ENCODE results near the gene CCDC74A.
"Not testable (repeated sequence)": the region's sequence is repeated elsewhere in the genome, so short reads cannot be mapped to it uniquely, and the experiment has no call there.

CCDC74A gene

DNA sequence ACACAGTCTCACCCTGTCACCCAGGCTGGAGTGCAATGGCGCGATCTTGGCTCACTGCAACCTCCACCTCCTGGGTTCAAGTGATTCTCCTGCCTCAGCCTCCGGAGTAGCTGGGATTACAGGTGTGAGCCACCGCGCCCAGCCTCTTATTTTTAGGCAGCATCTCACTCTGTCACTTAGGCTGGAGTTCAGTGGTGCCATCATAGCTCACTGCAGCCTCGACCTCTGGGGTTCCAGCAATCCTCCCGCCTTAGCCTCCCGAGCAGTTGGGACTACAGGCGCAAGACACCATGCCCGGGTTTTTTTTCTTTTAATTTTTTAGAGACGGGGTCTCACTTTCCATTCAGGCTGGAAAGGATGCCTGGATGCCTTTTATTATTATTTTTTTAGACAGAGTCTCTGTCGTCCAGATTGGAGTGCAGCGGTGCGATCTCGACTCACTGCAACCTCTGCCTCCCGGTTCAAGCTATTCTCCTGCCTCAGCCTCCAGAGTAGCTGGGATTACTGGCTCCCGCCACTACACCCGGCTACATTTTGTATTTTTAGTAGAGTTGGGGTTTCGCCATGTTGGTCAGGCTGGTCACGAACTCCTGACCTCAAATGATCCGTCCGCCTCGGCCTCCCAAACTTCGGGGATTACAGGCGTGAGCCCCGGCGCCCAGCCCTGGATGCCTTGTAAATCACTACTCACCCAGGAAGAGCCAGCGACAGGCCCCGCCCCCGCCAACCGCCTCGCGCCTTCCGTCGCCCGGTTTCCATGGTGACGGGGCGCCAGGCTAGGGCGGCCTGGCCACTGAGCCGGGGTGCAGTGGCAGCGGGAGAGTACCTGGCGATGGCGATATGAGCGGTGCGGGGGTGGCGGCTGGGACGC lies at the start of gene CCDC74A:
Gene CCDC74A, plus strand, starts transcription at position 758 of the 871 bp plus-strand sequence. Its CDS starts 83 bp downstream, at position 841.
- DNase-seq (ENCODE audit: low read depth, low spot score): peak; percentile 77

DNA sequence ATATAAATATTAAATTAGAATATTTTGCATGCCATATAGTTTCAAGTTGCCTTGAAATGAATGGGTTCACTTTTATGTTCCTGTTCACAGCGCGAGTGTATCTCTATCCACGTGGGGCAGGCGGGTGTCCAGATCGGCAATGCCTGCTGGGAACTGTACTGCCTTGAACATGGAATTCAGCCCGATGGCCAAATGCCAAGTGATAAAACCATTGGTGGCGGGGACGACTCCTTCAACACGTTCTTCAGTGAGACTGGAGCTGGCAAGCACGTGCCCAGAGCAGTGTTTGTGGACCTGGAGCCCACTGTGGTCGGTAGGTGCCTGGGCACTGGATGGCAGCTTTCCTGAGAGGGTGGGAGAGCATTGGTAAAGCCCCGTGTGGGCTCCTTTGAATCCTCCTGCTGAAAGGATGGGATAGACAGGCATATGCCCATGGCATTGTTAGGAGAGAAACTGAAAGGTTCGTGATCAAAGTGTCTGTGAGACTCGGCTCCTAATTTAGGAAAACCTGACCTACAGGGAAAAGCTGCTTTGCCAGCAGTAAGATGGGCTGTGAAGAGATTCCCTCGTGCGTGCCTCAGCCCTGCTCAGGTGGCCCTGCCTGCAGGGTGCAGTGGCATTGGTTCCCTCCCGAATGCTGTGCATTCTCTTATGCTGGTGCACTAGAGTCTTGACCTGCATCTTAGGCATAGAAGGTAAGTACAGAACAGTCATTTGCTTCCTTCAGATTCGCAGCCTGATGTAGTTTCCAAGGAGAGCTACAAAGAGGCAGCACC lies 49.4 kb upstream of the CCDC74A start:
- DNase-seq (ENCODE audit: low read depth, low spot score): not testable (repeated sequence)

DNA sequence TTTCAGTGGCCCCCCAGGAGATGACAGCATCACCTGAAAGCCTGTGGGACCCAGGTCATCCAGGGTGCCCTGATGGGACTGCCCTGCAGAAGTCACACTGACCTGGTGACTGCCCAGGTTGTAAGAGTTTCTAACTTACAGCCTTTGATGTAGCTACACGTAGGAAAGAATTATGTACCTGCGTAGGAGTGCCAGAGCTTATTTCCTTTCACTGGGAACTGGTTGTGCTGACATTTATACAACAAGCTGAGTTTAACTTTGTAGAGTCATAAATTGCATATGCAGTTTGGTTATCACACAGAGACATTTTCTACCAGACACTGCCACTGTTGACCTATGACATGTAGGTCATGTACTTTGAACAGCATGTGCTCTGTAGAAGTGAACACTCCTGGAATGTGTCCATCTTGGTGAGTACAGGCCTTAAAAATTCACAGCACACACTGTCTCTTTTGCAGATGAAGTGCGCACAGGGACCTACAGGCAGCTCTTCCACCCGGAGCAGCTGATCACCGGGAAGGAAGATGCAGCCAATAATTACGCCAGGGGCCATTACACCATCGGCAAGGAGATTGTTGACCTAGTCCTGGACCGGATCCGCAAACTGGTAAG lies 48.7 kb upstream of the CCDC74A start:
- not testable (repeated sequence) for DNase-seq (ENCODE audit: low read depth, low spot score)

DNA sequence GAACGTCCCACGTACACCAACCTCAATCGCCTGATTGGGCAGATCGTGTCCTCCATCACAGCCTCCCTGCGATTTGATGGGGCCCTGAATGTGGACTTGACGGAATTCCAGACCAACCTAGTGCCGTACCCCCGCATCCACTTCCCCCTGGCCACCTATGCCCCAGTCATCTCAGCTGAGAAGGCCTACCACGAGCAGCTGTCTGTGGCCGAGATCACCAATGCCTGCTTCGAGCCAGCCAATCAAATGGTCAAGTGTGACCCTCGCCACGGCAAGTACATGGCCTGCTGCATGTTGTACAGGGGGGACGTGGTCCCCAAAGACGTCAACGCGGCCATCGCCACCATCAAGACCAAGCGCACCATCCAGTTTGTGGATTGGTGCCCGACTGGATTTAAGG lies 47.3 kb upstream of the CCDC74A start:
- not testable (repeated sequence) for DNase-seq (ENCODE audit: low read depth, low spot score)

DNA sequence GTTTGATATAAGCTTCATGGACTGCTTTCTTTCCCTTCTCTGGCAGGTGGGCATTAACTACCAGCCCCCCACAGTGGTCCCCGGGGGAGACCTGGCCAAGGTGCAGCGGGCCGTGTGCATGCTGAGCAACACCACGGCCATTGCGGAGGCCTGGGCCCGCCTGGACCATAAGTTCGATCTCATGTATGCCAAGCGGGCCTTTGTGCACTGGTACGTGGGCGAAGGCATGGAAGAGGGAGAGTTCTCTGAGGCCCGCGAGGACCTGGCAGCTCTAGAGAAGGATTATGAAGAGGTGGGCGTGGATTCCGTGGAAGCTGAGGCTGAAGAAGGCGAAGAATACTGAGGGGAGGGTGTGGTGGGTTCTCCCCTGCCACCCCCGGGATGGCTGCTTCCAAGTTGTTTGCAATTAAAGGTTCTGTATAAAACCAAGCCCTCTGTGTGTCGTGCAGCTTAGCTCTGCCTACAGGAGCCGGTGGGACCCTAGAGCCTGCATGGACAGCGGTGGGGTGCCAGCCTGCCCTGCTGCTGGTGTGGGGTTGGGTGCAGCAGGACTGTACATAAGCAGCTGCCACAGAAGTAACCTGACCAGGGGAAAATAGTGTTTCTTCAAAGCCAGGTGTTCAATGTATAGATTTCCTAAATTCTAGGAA lies 45.1 kb upstream of the CCDC74A start:
- DNase-seq (ENCODE audit: low read depth, low spot score): not testable (repeated sequence)

DNA sequence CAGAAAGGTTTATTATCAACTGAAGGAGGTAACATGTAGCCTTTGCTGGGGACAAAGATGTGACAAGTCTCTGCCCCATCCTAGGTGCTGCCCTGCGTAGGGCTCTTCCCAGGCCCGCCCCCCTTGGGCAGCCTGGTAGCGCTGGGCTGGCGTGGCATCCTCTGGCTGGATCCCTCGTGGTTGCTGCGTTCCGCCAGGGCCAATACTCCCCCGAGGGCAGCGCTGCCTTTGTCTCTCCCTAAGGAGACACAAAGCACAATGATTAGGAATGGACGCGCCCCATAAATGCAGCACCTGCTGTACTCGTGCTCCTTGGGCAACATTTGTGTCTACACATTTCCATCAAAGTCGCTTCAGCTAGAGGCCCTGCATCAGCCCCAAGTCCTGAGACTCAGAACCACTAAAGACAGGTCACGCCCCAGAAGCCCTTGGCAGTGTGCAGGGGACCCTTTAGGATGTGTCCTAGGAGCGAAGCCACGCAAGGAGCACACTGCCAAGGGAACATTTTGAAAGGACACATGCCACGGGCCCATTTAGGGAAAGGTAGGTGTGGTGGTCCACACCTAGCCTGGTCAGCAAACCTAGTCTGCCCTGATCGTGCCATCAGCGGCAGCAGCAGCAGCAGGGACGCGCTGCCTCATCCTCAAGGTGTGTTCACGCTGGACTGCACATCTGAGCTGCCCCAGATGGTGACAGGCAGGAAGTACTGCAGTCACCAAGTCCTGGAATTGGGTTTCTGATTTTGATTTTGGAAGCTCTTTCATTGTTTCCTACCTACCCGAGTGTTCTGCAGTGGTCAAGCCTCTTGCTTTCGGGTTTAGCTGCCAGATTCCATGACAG lies 43.5 kb upstream of the CCDC74A start:
- not testable (repeated sequence) for DNase-seq (ENCODE audit: low read depth, low spot score)

DNA sequence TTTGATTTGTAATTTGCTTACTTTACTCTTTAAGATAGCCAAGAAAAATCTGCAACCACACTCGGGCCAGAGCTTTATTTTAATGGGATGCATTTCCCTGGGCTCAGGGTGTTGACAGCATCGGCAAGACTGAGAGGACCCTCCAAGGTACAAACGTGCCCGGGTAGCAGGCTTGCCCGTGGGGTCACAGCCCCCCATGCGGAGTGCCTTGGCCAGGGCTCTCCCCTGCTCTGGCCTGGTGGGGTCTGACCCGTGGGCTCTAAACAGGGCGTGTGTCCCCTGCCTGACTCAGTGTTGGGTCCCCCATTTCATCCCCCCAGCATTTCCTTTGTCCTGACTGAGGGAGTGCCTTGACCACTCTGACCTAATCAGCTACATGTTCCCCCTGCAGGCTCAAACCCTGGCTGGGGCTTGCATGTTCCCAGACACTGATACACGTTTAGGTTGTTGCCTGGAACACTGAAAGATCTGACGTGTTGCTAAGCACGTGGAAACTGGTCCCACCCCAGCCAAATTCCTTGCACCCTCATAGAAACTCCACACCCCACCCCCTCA lies 42.7 kb upstream of the CCDC74A start:
- not testable (repeated sequence) for DNase-seq (ENCODE audit: low read depth, low spot score)

DNA sequence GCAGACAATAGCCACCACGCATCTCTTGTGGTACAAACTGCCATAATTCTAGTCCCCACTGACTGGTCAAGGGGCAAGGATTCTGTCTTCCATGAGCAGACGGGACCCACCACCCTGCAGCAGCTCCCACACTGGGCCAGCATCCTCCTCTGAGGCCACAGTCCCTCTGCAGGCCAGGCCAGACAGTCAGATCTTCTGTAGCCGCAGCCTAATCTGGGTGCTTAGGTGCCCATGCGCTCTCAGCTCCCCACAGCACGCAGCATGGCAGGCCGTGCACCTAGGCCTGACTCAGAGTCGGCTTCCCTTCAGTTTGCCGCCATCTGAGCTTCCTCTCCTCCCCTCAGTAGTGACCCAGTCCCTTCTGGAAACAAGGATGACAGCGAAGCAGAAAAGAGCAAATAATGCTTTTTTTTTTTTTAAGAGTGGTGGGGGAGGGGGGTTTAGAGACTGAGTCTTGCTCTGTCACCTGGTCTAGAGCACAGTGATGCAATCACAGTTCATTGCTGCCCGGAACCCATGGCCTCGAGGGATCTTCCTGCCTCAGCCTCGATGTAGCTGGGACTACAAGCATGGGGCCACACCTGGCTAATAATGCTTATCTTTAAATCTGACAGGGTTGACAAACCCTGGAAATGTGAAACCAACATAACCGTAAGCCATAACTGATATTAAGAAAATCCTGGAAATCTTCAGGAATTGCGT lies 41.3 kb upstream of the CCDC74A start:
- not testable (repeated sequence) for DNase-seq (ENCODE audit: low read depth, low spot score)

DNA sequence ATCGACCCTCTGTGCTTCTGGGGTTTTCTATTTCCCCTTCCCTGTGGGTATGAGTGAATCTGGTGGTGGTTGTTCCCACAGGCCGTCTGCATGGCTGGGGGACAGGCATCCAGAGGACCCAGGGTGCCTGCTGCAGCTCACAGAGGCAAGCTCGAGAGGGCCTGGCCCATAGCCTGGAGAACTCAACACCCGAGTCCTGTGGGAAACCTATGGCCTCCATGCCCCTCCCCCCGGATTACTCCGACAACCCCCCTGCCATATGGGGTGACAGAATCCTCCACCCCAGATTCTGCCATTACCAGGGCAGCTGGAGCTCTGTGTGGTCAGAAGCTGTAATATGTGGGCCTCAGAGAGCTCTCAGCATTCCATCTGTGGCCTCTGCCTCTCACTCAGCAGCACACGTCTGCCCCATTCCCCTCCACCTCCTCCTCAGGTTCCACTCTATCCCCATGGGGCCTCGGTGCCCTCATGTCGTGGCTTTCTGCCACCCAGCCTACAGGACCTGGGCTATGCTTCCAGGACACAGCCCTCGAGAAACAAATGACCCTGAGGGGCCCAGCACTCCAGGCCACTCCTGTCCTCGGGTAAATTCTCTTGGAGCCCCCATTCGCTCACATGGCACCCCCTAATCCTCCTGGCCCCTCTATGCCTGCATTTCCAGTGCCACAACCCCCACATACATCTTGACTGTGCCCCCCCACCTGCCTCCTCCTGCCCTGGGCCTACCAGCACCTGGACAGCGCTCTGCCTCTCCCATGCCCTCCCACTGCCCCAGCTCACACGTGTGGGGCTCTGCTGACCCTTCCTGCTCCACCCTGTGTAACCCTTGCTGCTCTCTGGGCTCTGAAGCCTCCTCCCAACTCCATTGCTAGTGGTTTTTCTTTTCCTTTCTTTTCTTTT lies 39.1 kb upstream of the CCDC74A start:
- DNase-seq (ENCODE audit: low read depth, low spot score): no peak

DNA sequence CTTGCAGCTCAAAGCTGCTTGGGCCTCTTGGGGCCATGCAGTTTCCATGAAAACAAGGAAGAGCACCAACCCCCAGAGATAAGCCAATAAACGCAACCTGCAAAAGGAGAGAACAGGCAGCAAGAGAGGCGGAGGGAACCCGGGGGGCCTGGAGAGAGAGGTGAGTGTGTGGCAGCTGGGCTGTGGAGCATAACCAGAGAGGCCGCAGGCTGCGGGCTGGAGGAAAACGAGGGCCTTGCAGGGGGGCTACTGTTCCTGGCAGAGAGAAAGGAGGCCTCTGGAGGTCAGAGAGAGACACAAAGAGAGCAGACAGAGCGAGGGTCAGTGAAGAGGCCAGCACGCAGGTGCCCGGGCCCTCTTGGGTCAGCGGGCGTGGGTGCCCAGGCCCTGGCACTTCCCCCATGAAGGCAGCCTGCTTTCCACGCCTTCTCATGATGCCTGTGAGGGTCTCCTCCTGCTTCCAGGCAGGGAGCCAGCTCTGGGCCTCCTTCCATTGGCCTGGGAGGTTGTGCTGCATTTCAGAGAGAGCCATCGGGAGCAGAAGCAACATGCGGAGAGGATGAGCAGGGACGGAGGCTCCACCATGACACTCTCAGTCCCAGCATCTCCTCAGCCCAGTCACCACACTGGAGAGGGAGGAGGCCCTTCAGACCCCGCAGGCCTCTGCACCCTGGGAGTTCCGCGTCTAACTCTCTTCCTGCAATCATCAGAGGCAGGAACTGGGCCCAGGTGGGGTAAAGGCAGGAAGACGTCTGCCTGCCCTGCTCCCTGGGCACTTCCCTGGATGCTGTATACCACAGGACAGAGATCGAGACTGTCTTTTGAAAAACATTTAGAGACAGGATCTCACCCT lies 36.8 kb upstream of the CCDC74A start:
- peak; percentile 41 for DNase-seq (ENCODE audit: low read depth, low spot score)

DNA sequence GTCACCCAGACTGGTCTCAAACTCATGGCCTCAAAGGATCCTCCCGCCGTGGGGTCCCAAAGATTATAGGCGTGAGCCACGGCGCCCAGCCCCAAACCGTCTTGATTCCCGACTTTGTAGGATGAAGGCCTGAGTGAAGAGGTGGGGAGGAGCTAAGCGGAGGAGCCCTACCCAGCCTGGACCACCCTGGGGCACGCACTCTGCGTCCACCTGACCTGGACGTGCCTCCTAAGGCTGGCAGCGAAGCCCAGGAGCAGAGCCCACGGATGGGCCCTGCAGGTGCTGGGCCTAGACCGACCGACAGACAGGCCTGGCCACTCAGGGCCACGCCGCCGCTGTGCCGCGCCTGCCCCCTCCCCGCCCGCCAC lies 36.2 kb upstream of the CCDC74A start:
- DNase-seq (ENCODE audit: low read depth, low spot score): peak; percentile 20

DNA sequence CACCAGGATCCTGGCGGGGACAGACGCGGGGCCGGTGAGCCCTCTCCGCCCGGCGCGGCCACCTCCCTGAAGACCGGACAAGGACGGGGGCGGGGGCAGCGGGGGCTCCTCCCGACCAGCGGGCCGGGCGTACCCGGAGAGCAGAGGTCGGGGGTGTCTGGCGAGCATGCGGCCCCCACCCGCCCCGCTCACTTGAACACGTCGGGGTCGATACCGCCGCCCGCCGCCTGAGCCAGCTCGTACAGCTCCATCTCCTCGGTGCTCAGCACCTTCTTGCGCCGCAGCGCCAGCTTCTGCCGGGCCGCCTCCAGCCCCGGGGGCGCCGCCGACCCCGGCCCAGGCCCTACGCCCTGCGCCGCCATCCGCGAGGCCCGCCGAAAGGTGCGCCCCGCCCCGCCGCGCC lies 35.7 kb upstream of the CCDC74A start, which contains the start of gene MZT2A:
Gene MZT2A, minus strand, starts transcription at position 383 of the 403 bp plus-strand sequence. Its CDS starts 21 bp downstream, at position 362.
- DNase-seq (ENCODE audit: low read depth, low spot score): not testable (repeated sequence)

DNA sequence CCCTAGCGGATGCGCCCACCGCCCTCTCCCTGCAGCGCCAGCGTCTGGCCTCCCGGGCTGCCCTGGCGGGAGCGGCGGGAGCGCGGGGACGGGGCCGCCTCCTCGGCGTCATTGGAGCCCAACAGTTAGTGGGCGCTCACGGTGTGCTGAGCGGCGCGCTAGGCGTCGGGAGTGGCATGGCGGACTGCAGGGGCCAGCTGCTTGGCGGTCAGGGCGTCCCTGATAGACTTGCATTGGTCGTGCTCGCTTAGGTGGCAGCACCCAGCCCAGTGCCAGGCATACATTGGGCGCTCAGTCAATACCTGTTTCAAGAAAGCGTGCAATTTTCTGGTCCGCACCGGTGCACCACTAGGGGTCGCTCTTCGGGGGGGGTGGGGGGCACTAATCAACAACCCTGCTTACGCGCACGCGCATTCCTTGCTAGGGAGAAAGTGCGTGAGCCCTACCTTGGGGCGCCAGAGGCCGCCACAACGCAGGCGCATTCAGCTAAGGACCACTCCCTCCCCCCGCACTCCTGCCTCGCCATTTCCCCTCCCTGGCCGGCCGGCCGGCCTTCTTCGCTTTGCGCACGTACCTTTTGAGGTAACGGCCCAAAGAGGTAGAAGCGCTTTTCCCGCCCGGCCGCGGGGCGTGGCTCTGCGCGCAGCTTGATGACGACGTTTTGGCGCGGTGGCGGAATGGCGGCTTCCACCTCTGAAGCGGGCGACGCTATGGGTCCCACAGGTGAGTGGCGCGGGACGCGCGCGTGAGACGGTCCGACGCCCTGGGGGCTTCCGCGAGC lies 35.1 kb upstream of the CCDC74A start:
- peak; percentile 96 for DNase-seq (ENCODE audit: low read depth, low spot score)

DNA sequence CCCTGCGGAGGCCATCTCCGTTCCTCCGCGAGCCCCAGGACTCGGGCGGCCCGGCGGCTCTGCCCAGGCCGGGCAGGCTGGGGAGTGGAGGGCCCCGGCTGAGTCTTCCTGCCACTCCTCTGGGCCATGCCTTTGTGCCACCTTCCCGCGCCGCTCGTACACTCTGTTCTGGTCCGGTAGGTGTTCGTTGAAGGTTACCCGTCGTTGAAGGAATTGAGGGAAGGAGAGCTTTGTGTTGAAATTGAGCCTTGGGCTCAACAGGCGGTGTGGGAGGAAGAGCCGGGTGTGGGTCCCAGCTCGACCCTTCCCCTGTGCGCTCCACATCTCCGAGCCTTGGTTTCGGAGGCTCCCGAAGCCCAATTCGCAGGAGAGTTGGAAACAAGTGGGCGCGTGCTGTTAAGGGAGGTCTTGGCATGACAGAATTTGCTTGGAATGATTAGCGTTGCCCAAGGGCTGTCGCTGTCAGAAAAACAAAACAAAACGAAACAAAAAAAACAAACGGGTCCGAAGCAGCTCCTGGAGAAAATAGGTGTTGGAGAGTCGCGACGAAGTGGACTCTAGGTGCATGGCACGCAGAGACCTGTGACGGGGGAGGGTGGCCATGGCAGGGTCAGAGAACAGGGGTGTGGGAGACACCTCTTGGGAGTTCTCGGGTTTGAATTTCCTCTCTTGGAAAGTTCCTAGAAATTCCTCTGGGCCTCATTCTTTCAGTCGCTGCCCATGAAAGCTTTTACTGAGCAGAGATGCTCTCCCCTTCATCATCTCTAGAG lies 34.3 kb upstream of the CCDC74A start:
- peak; percentile 19 for DNase-seq (ENCODE audit: low read depth, low spot score)

DNA sequence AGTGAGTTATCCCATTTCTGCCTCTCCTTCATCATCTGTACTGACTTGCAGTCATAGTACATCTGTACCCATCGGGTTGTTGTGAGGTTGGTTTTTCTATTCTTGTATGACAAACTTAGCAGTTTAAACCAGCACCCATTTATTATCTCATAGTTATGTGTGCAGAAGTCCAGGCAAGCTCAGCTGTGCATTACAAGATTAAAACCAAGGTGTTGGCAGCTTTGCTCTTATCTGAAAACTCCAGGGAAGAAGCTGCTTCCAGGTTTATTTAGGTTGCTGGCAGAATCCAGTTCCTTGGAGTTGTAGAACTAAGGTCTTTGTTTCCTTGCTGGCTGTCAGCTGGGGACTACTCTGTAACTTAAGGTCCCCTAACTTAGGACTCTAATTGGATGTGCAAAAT lies 32.2 kb upstream of the CCDC74A start:
- not testable (repeated sequence) for DNase-seq (ENCODE audit: low read depth, low spot score)

DNA sequence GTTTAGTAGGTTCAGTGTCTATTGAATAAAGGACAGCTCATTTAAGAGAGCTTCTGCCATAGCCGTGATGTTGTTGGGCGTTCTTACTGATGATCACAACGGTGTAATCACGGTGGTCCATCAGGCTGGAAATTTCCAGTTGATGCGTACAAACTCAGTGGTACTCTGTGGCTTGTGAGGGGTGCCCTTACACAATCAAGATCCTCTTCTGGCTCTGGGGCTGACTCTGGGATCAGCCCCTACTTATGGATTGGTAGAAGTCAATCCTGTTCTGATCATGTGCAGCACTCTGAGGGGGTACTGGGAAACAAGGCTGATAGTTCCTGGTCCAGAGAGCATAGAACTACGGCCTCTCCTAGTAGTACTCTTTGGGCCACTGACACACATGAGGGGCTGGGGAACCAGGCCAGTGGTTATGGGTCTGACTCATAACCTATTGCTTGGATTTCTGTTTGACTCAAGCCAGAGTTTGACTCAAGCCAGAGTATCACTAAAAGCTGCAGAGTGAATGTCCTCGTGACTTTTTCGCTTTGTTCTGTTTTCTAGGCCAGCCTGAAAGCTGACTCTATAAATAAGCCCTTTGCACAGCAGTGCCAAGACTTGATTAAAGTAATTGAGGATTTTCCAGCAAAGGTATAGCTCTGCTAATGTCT lies 29.2 kb upstream of the CCDC74A start:
- DNase-seq (ENCODE audit: low read depth, low spot score): peak; percentile 71
